Dedifferentiated amniotic fluid mesenchymal stem cell (primary cell): Measurements from ENCODE around the gene C13orf42.
"Not testable (repeated sequence)": the region's sequence is repeated elsewhere in the genome, so short reads cannot be mapped to it uniquely, and the experiment has no call there.

Source experiments
- DNase-seq: peaks from one replicate; pipeline ENCODE4 v3.0.0-alpha.2; 2016; ENCODE audit errors: extremely low spot score

Gene C13orf42

DNA sequence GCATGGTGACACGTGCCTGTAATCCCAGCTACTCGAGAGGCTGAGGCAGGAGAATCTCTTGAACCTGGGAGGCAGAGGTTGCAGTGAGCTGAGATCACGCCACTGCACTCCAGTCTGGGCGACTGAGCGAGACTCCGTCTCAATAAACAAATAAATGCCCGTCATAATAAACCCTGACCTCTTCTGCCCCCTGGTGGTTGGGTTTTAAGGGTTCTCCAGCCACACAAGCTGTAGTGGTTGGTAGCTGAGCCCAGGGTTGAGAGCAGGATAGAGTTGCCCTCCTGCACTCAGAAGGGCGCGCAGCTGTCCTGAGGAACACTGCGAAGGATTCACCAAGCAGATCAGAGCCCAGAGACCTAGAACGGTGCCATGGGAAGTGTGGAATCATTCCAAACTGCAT, 9.8 kb upstream of the C13orf42 start:
- not testable (repeated sequence) for DNase-seq

DNA sequence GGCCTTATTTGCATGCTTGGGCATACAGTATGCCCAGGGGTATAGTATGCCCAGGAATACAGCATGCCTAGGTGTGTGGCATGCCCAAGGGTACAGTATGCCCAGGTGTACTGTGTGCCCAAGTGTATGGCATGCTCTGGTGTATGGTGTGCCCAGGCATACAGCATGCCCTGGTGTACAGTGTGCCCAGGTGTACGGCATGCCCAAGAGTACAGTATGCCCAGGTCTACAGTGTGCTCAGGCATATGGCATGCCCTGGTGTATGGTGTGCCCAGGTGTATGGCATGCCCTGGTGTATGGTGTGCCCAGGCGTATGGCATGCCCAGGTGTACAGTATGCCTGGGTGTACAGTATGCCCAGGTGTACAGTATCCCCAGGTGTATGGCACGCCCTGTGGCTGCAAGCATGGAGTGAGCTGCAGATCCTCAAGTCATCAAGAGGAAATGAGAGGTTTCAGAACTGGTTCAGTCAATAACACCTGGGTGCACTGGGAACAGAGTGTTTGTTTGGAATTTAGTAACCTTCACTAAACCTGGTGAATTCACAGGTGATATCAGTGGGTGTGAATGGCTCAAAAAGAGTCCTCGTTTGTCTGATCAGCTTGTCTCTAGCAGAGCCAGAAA, 7.8 kb upstream of the C13orf42 start:
- no peak for DNase-seq

DNA sequence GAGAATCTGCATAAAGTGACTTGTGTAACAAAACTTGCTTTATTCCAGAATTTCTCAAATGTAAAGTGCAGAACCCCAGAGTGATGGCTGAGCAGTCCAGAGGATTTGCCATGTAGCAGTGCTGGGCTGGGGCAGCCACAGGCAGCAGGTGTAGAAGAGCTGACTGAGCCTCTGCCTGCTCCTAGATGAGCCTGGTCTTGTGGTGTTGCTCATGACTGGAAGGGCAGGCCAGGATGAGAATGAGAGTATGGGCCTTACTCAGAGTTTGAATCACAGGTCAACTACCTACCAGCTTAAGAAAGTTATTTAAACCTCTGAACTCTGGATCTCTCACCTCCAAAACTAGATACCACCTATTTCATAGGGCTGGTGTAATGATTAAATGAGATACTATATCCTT, 2.9 kb upstream of the C13orf42 start:
- no peak for DNase-seq

DNA sequence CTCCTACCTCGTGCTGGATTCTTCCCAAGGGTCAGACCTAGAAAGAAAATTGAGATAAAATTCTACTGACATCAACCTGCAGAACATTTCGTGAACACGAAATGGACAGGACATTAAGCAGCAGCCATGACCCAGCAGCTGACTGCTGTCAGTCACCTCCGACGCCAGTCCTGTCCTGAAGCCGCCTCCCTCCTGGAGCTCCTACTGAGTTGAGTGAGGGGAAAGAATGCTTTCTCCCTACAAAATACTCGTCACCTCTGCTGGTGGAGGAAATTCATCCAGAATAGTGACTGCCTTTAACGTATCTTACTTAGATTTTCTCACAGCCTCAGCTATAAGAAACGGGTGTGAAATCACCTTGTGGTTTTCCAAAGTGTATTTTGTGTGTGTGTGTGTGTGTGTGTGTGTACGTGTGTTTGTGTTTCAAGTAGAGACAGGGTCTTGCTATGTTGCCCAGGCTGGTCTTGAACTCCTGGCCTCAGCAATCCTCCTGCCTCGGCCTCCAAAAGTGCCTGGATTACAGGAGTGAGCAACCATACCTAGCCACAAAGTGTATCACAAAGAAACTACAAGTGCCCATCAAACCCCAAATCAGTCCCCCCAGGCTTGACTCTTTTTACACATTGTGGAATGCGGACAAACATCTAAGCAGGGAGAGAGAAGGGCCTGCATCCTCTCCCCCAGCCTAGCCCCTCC, 2.3 kb upstream of the C13orf42 start:
- no peak for DNase-seq

DNA sequence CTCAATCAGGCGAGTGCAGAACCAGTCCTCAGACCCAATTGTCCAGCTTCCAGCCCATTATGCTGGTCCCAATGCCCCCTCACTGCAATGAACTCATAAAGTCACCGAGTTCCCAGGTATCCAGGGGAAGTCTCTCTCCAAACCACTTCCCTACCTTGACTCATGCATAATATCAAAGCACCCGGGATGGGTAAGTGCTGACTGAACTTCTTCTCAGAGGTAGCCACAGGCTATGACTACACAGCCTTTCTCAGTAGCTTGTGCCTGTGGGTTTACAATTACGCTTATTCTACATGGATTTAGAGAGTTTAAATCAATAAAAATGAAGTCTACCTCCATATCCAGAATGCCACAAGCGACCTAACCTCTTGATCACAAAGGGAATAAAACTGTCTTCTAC, 1.7 kb upstream of the C13orf42 start:
- DNase-seq: no peak

DNA sequence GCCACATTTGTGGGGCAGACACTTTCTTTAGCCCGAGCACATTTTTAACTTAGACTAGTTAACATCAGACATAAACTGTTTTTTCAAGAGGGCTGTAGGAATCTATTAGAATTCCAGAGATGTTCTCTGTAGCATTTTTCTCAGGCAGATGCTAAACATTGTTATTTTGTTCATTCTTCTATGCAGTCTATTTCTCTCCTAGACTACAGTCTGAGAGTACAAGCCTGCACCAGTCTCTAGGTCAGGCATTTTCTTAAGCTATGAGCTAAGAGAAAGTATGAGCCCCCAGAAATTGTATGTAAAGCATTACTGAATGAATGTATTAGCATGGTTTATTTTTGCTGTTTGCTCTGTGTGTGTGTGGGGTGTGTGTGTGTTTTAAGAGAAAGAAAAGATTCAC, 923 bp upstream of the C13orf42 start:
- no peak for DNase-seq

DNA sequence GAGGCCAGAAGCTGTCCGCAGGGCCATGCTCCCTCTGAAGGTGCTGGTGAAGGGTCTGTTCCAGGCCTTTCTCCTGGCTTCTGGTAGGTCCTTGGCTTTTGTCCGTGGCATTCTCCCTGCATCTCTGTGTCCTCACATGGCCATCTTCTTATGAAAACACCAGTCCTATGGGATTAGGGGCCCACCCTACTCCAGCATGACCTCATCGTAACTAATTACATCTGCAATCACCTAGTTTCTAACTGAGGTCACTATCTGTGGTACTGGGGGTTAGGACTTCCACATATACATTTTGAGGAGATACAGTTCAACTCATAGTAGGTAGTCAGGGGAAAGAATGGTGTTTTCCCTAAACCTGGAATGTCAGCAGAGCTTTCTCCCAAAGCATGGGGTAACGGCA, 3.1 kb downstream of the C13orf42 start:
- DNase-seq: no peak

DNA sequence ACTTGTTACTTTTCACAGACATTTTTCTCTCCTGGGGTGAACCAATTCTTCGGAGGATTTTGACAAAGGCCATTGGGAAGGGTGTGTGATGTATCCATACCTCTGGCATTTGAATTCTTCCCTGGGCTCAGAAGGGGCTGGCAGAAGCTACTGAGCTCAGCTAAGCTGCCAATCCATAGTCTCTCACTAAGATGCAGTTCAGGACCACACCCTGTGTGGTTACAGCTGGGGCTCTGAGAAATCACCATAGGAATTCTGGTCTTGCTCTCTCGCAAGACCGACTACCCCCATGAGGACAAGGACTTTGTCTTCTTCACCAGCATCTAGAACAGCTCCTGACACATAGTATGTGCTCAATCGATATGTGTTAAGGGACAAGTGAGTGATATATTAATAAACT, 6.0 kb downstream of the C13orf42 start:
- no peak for DNase-seq

DNA sequence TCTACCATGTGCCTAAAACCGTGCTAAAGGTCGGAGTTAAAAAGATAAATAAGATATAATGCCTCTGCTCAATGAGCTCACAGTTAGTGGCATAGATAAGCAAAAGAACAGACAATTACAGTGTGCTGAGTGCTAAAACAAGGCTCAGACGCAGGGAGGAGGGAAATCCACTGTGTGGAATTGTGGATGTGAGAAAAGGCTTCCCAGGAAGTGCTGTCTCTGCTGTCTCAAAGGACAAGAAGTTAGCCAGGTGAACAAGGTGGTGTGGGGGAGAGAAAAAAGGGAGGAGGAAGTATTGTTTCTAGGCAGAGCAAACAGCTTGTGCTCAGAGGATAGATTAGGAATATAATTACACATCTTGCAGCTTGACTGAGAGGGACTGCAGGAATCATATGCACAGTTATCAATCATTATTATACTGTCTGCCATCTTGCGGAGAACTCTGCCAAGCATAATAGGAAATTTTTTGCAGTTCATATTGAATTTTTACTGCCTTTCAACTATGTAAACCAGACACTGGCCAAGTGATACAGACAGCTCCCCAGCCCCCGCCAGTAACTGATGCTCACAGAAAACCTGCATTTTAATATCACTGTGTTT, 9.3 kb downstream of the C13orf42 start:
- DNase-seq: no peak

DNA sequence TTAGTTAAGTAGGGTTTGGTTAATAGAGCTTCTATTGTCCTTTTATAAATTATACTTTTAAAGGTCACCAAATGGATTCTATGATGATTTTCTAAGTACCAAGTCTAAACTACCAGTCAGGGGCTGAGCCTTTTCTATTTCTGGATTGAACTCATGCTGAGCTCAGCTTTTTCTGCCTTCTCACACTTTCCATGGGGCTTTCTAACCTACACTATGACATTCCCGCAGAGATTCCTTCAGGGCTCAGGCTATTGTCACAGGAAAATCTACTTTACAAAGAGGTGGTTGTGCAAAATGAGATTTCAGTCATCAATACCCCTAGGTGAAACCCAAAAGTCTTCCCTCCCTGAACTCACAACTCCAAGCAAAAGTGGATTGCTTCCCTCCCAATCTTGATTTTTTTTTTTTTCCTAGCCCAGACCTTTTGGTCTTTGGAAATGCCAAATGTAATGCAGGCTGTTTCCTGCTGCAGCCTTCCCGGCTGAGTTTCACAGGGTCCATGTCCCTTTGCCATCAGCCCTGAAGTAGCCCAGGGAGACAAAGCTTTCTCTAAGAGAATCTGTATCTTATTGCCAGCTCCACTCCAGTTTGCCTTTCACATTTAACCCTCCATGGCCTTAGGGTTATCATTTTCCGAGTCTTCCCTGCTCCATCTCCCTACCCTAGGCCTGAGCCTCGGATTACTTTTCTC, 13.6 kb downstream of the C13orf42 start:
- DNase-seq: no peak

DNA sequence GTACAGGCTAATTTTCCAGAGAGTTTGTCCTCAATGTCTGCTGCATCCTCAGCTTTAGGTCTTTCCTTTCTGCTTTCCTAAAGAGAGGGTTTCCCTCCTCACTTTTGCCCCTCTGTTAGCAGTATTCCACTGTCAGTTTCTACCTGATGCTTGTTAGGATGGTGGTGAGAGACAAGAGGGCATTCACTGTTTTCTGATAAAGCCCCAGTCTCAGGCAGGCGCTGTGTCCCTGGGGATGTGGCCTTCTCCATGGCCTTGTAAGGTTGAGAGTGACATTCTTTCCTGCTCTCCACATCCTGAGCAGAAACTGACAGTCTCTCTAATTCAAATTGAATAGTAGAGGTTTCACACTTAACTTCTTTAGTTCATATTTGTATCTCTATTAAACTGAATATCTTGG, 14.9 kb downstream of the C13orf42 start:
- DNase-seq: no peak

DNA sequence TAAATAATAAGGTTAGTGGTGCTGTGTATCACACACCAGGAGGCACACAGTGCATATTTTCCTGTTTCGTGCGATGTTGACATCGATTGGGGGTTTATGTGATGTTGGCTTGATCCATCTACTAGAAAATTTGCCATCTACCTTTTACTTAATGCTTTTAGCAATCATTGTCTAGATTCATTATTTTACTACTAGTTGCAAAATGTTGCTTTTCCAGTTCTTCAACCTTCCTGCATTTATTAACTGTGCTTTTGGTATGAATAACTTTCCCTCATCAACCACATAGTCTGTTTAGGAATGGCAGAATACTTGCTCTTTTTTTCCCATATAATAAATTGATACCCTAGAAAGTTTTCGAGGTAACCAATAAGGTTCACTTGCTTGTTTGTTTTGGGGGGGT, 17.5 kb downstream of the C13orf42 start:
- no peak for DNase-seq

DNA sequence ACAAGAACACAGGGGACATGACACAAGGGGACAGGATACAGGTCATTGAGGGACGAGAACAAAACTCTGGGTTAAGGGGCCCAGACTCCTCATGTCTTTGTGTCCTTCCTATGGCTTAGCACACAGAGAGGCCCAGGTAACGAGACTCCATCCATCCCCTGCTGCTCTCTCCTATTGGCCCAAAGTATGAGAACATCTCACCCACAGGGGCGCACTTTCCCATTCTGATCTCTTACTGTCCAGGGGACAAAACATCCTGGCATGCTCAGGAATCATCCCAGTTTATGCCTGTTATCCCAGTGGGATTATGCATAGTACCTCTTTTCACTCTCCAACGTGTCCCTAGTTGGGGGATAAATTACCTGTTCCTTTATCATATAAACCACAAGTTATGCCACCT, 19.2 kb downstream of the C13orf42 start:
- DNase-seq: no peak

DNA sequence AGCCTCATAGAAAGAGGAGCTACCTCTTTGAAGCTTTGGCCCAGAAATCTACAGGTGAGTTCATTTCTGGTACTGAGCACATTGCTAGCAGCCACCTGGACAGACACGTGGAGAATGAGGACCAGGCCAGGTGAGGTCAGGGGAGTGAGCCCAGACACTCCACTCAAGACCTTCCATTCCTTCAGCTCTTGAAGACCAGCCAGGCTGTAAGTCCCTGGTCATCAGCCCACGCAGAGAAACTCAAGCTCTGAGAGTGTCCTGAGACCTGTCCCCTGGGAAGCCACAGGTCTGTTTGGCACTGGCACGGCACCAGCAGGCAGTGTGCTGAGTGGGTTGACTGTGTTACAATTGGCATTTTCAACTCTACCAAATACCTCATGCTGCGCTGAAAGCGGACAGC, 27.4 kb downstream of the C13orf42 start:
- no peak for DNase-seq

DNA sequence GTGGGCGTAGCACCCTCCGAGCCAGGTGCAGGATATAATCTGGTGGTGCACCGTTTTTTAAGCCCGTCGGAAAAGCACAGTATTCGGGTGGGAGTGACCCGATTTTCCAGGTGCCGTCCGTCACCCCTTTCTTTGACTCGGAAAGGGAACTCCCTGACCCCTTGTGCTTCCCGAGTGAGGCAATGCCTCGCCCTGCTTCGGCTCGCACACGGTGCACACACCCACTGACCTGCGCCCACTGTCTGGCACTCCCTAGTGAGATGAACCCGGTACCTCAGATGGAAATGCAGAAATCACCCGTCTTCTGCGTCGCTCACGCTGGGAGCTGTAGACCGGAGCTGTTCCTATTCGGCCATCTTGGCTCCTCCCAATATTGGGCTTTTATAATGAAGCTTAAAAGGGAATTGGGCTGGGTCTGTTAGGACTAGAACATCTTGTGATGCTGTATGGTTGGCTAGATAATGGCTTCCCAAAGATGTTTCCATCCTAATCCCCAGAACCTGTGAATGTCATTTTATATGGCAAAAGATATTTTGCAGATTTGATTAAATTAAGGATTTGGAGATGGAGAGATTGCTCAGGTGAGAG, 30.5 kb downstream of the C13orf42 start:
- not testable (repeated sequence) for DNase-seq

DNA sequence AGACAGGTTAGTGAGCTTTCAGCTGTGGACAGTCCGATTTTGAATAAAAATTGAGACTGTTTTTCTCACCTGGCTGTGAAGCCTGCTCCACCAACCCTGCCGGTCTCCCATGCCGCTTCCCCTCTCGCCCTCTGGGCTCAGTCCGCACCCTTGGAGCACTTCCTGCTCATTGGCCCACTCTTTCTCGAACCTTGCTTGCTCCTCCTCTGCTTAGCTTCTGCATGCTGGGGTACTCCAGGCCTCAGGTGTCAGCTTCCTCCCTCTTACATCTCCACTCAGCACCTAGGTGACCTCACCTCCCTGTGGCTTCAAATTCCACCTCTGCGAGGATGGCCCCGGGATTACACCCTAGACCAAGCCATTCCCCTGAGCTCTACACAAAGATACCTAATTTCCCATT, 39.6 kb downstream of the C13orf42 start:
- DNase-seq: no peak

DNA sequence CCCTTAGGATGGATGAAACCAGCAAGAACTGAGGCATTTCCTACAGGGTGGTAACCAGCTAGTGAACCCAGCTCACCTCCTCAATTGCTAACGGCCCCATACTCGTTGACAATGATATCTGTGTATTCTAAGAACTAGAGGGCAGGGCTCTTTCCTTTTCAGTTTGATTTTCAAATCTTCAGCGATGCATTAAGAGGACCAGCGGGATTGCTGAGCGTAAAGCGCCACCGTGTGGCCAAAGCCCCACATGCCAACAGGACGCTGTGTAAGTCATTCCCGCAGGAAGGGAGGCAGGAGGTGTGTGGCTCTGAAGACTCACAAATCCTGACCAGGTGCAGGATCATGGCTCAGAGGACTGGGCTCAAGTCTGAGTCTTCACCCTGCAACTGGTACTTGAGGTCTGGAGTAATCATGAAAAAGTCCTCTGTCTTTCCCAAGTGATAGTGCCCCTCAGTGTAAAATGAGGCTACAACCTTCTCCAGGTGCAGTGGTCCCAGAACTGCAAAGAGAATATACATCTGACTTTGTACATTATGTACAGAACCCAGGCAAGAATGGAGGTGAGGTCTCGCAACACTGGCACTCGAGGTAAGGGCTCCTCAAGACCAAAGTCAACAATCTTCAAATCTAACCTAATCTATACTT, 40.9 kb downstream of the C13orf42 start:
- peak; percentile 76 for DNase-seq

DNA sequence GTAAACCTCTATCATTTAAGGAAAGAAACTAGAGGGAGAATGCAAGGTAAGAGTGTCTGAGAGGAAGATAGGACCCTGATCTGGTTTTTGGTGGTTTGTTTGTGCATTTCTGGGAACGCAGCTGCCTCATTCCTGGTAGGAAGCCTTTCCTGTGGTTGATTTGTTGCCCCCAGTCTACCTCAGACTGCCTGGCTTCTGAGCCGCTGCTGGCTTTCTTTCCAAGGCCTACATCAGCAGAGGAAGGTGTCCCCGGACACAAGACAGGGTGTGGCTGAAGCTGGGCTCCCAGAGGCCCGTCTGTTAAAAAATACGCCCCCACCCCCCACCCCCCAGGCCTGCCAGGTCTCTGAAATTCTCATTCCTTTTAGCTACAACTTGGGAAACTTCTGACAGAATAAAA, 42.6 kb downstream of the C13orf42 start:
- DNase-seq: no peak

DNA sequence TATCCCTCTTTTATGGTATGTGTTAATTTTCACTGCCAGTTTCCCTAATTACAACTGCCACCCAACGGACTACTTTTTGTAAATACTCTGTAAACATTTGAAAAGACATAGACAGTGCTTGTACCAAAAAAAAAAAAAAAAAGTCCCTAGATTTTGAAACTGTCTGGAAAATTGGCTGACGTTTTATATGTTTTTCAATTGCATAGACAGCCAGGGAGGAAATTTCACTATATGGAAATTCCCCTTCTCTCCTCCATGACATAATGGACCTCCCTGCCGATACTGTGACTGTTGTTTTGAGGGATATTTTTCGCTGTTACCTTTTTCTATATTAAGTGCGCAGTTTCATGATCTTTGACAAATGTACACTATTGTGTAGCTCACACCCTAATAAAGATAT, 43.4 kb downstream of the C13orf42 start:
- DNase-seq: no peak

DNA sequence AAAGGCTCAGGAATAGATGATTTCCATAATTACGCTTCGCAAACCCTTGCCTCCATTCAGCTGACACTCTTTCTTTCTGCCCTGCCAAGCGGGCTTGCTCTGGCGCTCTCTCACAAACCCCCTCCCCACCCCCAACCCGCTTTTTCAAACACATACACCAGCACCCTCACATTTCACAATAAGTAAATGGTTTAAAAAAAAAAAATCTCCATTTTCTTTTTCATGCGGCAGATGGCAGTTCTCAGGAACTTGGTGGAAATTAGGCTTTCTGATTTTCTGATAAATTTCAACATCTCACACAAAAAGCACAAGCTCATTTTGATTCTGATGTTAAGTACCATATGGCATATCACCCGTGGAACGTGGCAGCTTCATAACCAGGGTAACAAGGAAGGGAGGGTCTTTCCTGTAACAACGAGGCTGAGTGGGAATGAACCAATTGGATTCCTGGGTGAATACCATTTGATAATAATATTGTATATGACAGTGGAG, 43.8 kb downstream of the C13orf42 start:
- no peak for DNase-seq

DNA sequence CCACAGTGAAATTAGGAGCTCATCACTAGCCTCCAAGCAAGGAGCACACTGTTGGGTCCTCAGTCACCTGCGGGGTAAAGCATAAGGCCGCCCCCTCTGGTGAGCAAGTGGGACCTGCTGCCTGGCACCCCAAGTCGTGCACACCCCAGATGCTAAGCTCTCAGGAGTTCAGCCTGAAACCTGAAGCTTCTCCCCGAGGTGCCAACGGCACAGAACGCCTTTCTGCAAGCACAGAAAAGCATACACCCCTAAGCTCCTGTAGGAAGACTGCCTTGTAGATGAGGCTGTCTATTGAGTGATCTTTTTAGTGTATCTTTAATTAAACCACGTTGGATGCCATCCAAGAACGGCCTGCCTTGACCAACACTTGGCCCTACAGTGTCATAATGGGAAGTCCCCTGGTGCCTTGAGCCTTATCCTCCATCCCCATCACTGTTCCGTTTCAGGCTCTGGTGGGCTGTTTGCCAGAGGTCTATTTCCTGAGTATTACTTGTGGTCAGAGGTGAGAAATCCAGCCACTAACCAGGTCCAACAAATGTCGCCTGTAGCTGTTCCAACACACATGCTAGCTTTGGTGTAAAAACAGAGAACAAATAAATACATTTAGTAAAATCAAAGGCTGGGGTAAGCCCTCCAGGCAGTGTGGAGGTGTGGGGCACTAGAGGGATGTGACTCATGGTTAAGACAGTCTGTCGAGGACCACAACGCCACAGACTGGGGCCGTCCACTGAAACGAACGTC, 44.8 kb downstream of the C13orf42 start:
- no peak for DNase-seq
